Measurements from ENCODE around the gene MGMT. TPM values are rescaled to one million over a fixed set of nuclear protein-coding genes. Genes with fewer than 3 reads are reported as not detected.

MGMT gene
- total RNA-seq (10 to 100 TPM; 28.2 to 48.4 TPM), polyA plus RNA-seq (10 to 100 TPM; 43.6 to 79.1 TPM)

GRCh38 chr10:129466703-129467358 lies at the start of gene MGMT:
Gene MGMT, plus strand, starts transcription at chr10:129467241.
- DNase-seq (ENCODE audit: low spot score), result peak; percentile 98
- 4% methylated on average over 85 of the region's 85 CpGs for WGBS
- Histone ChIP-seq H3K9ac (ENCODE audit: low read depth in 1 of 2, low read length in 2 of 2) (peak within 1 kb of the TSS; percentile 51 to 57), H3K4me1 (ENCODE audit: control insufficient read depth in 4 of 4, insufficient read depth in 4 of 4, low read length in 3 of 4) (peaks cover 18 to 49% (median 39%) of the 10 kb centered on the region in 4 donors), H3K4me3 (ENCODE audit: low read depth in 1 of 3, low read length in 3 of 3) (peak within 1 kb of the TSS; percentile 77 to 83 (median 81)), H3K27me3 (ENCODE audit: control insufficient read depth in 4 of 4, insufficient read depth in 4 of 4, low read length in 3 of 4) (no peaks in the 10 kb centered on the region), H3K36me3 (ENCODE audit: control insufficient read depth in 4 of 4, insufficient read depth in 3 of 4, low read depth in 1 of 4, low read length in 3 of 4) (peaks cover 0 to 4% (median 0%) of the 10 kb centered on the region in 4 donors), H3K9me3 (ENCODE audit: control insufficient read depth in 4 of 4, low read length in 3 of 4) (no peaks in the 10 kb centered on the region), H3K27ac (ENCODE audit: low read depth in 1 of 2, low read length in 2 of 2) (peak within 1 kb of the TSS; percentile 70 to 86)
- TF ChIP-seq TAF1 (conservative IDR thresholded peaks at IDR 0.05) (no peak), HNF4A (conservative IDR thresholded peaks at IDR 0.05) (no peak), RXRA (IDR thresholded peaks at IDR 0.05) (no peak), YY1 (IDR thresholded peaks at IDR 0.05) (no peak), CTCF (IDR thresholded peaks at IDR 0.05; ENCODE audit: low read depth, low read length, missing input control) (no peak), ZBTB33 (IDR thresholded peaks at IDR 0.05) (no peak), EGR1 (IDR thresholded peaks at IDR 0.05; ENCODE audit: low read depth in 2 of 2) (no peak), REST (IDR thresholded peaks at IDR 0.05) (peak; percentile 37), MAX (IDR thresholded peaks at IDR 0.05) (no peak), ATF3 (IDR thresholded peaks at IDR 0.05) (no peak), FOXA1 (IDR thresholded peaks at IDR 0.05) (no peak), NR2F2 (IDR thresholded peaks at IDR 0.05) (peak; percentile 64), JUND (IDR thresholded peaks at IDR 0.05) (no peak), SP1 (IDR thresholded peaks at IDR 0.05) (no peak), GABPA (IDR thresholded peaks at IDR 0.05 in 1 of 2, conservative IDR thresholded peaks at IDR 0.05 in 1 of 2) (no peak), HNF4G (IDR thresholded peaks at IDR 0.05) (no peak), RAD21 (IDR thresholded peaks at IDR 0.05) (peak in 1 of 2 donors; percentile 49), FOXA2 (IDR thresholded peaks at IDR 0.05) (no peak)

Data from liver (tissue), 9 donors.